GM10266 (cell line): ENCODE measurements around the gene MXD4.
A peak's percentile ranks its signal among the peaks of the same experiment; 100 is the strongest.

Source experiments
- DNase-seq: peaks from one replicate; pipeline ENCODE4 v3.0.0; 2012; ENCODE audit errors: extremely low spot score
- CTCF ChIP-seq: IDR thresholded peaks from 2 replicates; pipeline ENCODE4 v1.5.1; 2012; ENCODE audit warnings: mild to moderate bottlenecking, low read depth; ENCODE audit not compliant: control insufficient read depth, insufficient read depth; ENCODE audit errors: missing control alignments

MXD4 gene

GRCh38 chr4:2256156-2256731 is 5.7 kb downstream of the MXD4 start:
- DNase-seq: no peak
- no peak for TF ChIP-seq CTCF

- DNase-seq: no peak
- no peak for TF ChIP-seq CTCF
Observed at GRCh38 chr4:2255501-2256155, 6.3 kb downstream of the MXD4 start.

GRCh38 chr4:2254665-2255500 is 7.0 kb downstream of the MXD4 start:
- DNase-seq: no peak
- no peak for TF ChIP-seq CTCF

GRCh38 chr4:2253160-2254084 is 8.5 kb downstream of the MXD4 start:
- DNase-seq: no peak

GRCh38 chr4:2252530-2253091 is 9.3 kb downstream of the MXD4 start:
- DNase-seq: peak; percentile 7
- TF ChIP-seq CTCF: no peak

More at GRCh38 chr4:2253160-2254084, 8.5 kb downstream of the MXD4 start:
- TF ChIP-seq CTCF: no peak

GRCh38 chr4:2251795-2252529 is 9.9 kb downstream of the MXD4 start:
- no peak for TF ChIP-seq CTCF
- DNase-seq: peak; percentile 13
